ENCODE measurements around the gene HOXA11.

- TF ChIP-seq CTCF (IDR thresholded peaks at IDR 0.05) (no peak), POLR2A (IDR thresholded peaks at IDR 0.05) (no peak)
Observed at GRCh38 chr7:27214239-27214950, 29.4 kb upstream of the HOXA11 start.
